SJCRH30 (cell line): ENCODE data around the gene CMTM7. TPM values are rescaled to one million over a fixed set of nuclear protein-coding genes. Genes with fewer than 3 reads are reported as not detected.
"Not testable (repeated sequence)": the region's sequence is repeated elsewhere in the genome, so short reads cannot be mapped to it uniquely, and the experiment has no call there.

ENCODE experiments used
- DNase-seq, 2 experiments: peaks; one replicate each; pipeline ENCODE4 v3.0.0-alpha.2; 2015 to 2020
- H3K27ac ChIP-seq: fragments of 250-450 bp; sonication (Bioruptor Pico); 2 replicates; pipeline ENCODE4 v1.5.1; 2020; ENCODE audit warnings: mild to moderate bottlenecking, moderate library complexity
- H3K27me3 ChIP-seq: fragments of 250-450 bp; sonication (Bioruptor Pico); 2 replicates; pipeline ENCODE4 v1.5.1; 2020; ENCODE audit warnings: mild to moderate bottlenecking, moderate library complexity
- H3K36me3 ChIP-seq: fragments of 250-450 bp; sonication (Bioruptor Pico); 2 replicates; pipeline ENCODE4 v1.5.1; 2020; ENCODE audit warnings: mild to moderate bottlenecking, moderate library complexity
- H3K4me1 ChIP-seq: fragments of 250-450 bp; sonication (Bioruptor Pico); 2 replicates; pipeline ENCODE4 v1.5.1; 2020; ENCODE audit warnings: mild to moderate bottlenecking, moderate library complexity
- H3K4me3 ChIP-seq: fragments of 250-450 bp; sonication (Bioruptor Pico); 2 replicates; pipeline ENCODE4 v1.5.1; 2020; ENCODE audit warnings: mild to moderate bottlenecking, moderate library complexity
- H3K9me3 ChIP-seq: fragments of 250-450 bp; sonication (Bioruptor Pico); replicated peaks from 2 replicates; pipeline ENCODE4 v1.5.1; 2020; ENCODE audit warnings: mild to moderate bottlenecking, moderate library complexity
- total RNA-seq: library from RNA; depleted of rRNA; stranded (reverse); fragments of >200 nt; shearing (Covaris generic); gene quantifications from 2 replicates; pipeline ENCODE4 v1.2.3, GENCODE V29; 2014

The CMTM7 gene
- total RNA-seq, 1 experiment from 2014 or later: 16.3 TPM

DNA sequence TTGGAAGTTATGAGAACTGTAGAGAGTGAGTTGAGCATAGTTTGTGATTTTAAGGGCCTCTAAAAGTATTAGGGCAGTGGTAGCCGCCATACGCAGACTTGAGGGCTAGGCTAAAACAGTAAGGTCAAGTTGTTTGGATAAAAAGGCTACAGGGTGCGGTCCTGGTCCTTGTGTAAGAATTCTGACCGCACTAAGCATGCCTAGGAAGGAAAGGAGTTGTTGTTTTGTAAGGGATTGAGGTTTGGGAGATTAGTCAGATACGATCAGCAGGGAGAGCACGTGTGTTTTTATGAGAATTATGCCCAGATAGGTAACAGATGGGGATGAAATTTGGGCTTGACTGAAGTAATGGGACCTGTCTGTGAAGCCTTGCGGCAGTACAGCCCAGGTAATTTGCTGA, 71.8 kb downstream of the CMTM7 start:
- H3K9me3 ChIP-seq, H3K4me3 ChIP-seq, H3K36me3 ChIP-seq, H3K27ac ChIP-seq, H3K27me3 ChIP-seq, DNase-seq: not testable (repeated sequence)
- H3K4me1 ChIP-seq: peaks cover 15% of the 10 kb centered on the region; the same call in 1 of the 2 replicates

DNA sequence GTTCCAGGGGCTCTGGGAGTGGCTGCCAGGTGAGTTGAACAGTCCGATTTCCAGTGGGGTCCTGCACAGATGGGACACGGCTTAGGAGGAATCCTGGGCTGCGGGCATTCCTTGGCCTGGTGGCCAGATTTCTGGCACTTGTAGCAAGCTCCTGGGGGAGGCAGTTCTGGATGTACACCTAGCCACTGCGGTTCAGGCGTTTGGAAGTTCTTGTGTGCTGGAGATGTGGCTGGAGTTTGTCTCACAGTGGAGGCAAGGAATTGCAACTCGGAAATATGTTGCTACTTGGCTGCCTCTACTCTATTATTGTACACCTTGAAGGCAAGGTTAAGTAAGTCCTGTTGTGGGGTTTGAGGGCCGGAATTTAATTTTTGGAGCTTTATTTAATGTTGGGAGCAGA, 73.1 kb downstream of the CMTM7 start:
- not testable (repeated sequence) for H3K27me3 ChIP-seq, DNase-seq, H3K36me3 ChIP-seq, H3K4me3 ChIP-seq, H3K9me3 ChIP-seq, H3K27ac ChIP-seq
- peaks cover 11% of the 10 kb centered on the region; the same call in 1 of the 2 replicates for H3K4me1 ChIP-seq

DNA sequence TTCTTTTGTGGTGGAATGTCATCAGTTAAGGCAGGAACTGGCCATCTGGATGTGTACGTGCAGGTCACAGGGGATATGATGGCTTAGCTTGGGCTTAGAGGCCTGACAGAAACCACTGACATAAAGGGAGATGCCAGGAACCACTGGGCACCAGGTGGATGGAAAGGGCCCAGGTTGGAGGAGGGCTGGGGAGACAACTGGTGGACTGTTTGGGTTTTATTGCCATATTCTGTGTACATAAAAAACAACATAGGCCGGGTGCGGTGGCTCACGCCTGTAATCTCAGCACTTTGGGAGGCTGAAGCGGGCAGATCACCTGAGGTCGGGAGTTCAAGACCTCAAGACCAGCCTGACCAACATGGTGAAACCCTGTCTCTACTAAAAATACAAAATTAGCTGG, 75.2 kb downstream of the CMTM7 start:
- not testable (repeated sequence) for H3K4me1 ChIP-seq, H3K9me3 ChIP-seq, H3K36me3 ChIP-seq, H3K27me3 ChIP-seq, DNase-seq, H3K4me3 ChIP-seq, H3K27ac ChIP-seq

DNA sequence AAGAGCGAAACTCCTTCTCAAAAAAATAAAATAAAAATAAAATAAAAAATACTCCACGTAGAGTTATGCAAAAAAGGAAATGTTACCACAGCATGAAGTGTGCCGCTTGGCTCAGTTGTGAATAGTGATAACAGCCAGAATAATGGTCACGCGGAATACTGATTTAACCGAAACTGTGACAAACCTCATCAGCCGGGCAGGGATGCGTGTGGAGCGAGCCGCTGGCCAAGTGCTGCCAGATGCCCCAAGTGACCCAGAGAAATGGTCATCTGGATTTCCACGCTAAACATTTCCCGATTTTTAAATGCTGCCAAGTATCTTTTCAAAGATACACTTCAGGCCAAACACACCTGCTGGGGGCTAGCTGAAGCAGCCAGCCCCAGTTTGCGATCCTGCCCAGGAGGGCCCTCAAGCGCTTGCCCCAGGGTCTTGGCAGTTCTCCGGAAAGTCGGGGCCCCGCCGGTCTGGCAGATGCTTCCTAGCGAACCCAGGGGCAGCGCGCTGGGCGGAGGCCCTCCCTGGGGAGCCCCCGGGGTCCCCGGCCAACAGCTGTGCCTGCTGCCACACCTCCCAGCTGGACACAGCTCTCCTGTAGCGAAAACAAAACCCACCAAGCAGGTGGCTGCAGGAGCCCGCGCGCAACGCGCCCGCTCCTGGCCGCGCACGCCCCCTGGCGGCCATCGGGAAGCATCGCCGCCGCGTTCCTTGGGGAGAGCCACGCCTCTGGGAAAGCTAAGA, 75.8 kb downstream of the CMTM7 start:
- no peaks in the 10 kb centered on the region for H3K36me3 ChIP-seq
- H3K4me3 ChIP-seq: no peak overlapping the region
- no peaks in the 10 kb centered on the region for H3K27me3 ChIP-seq
- DNase-seq: peak; percentile 69 to 77
- no peak overlapping the region for H3K27ac ChIP-seq
- no peaks in the 10 kb centered on the region for H3K4me1 ChIP-seq
- no peaks in the 10 kb centered on the region for H3K9me3 ChIP-seq

DNA sequence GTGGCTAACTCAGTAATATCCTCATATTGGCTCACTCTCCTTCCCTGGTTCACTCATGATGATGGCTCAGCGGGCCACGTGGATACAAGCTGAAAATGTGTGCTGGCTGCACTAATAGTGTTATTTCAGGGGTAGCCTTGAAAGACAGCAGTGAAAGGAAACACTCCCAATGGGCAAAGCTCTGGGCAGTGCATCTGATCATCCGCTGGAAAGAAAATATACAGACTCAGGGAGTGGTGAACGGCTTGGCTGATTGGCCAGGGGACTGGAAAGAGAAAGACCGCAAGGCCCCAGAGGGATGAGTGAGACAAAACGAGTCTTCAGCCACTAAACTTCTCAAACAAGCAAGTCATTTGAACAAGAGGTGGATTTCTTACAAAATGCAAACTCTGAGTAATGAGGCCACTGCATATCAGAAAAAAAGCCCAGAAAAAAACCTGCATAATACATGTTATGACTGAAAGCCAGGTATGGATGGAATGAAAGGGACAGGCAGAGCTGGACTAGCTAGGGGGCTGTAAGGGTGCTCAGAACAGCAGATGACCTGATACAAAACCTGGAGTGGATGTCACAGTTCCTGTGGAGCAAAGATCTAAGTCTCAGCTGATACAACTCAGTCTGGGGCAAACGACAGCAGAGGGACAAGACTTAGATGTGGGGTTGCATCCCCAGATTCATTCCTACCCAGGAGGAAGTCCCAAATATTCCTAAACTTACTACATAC, 77.7 kb downstream of the CMTM7 start:
- no peak overlapping the region for H3K4me3 ChIP-seq
- no peaks in the 10 kb centered on the region for H3K4me1 ChIP-seq
- H3K36me3 ChIP-seq: no peaks in the 10 kb centered on the region
- no peaks in the 10 kb centered on the region for H3K27me3 ChIP-seq
- H3K9me3 ChIP-seq: no peaks in the 10 kb centered on the region
- no peak for DNase-seq
- no peak overlapping the region for H3K27ac ChIP-seq

DNA sequence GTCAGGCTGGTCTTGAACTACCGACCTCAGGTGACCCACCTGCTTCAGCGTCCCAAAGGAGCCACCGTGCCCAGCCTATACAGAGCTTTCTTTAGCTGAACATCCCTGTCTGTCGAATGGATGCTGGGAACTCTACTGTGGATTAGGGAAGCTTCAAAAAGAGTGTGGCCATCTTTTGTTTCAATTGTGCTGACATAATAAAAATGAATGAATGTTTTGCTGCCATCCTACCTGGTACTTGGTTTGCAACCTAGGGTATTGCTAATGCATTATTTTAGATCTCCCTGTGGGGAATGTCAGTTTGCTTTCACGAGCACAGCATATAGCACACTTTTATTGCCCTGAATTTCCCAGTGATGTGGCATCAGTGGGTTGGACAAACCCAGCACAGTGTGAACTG, 78.7 kb downstream of the CMTM7 start:
- DNase-seq: no peak
- Histone ChIP-seq H3K27me3 (no peaks in the 10 kb centered on the region), H3K4me1 (no peaks in the 10 kb centered on the region), H3K9me3 (no peaks in the 10 kb centered on the region), H3K27ac (no peak overlapping the region), H3K4me3 (no peak overlapping the region), H3K36me3 (no peaks in the 10 kb centered on the region)

DNA sequence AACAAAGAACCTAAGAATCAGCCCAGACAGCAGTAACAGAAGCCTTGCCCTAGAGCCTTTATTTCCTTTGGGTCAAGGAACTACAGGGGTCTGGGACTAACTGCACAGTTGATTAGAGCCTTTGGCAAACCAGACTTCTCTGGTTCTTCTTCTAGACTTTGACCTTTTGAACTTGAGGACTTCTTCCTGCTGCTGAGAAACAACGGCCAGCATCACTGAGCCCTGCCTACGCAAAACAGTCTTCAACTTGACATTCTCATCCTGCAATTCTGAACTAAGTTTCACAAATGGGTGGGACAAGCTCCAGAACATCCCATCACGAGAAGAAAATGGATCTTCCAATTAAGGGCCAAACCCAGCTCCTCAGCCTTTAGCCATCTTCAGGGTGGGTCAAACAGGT, 79.6 kb downstream of the CMTM7 start:
- H3K4me1 ChIP-seq: no peaks in the 10 kb centered on the region
- H3K27me3 ChIP-seq: no peaks in the 10 kb centered on the region
- H3K4me3 ChIP-seq: no peak overlapping the region
- no peaks in the 10 kb centered on the region for H3K9me3 ChIP-seq
- H3K27ac ChIP-seq: no peak overlapping the region
- DNase-seq: no peak
- no peaks in the 10 kb centered on the region for H3K36me3 ChIP-seq

DNA sequence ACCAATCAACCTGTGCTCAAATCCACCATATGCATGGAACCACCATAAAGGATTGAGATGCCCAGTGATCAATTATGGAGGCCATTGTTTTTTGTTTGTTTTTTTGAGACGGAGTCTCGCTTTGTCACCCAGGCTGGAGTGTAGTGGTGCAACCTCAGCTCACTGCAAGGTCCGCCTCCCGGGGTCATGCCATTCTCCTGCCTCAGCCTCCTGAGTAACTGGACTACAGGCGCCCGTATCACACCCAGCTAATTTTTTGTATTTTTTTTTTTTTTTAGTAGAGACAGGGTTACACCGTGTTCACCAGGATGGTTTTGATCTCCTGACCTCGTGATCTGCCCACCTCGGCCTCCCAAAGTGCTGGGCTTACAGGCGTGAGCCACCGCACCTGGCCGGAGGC, 80.5 kb downstream of the CMTM7 start:
- not testable (repeated sequence) for H3K36me3 ChIP-seq, H3K27ac ChIP-seq, H3K9me3 ChIP-seq, DNase-seq, H3K27me3 ChIP-seq, H3K4me3 ChIP-seq, H3K4me1 ChIP-seq

DNA sequence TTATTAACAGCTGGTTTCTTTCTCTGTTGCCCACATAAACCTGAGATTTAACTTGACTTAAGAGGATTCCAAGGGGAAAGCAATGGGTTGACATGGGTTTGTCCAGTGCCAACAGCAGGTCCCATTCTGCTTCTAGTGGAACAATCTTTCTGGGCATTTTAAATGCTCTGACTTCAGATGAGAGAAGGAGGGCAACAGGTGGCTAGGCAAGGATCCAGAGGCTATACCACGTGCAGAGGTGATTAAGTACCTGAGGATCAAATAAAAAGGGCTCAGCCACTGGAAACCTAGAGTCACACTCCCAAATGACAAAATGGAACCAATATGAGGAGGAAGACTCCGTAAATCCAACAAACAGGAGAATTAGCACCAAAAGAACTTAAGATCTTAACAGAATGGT, 82.5 kb downstream of the CMTM7 start:
- H3K27ac ChIP-seq: no peak overlapping the region
- H3K9me3 ChIP-seq: no peaks in the 10 kb centered on the region
- no peak overlapping the region for H3K4me3 ChIP-seq
- DNase-seq: no peak
- H3K36me3 ChIP-seq: no peaks in the 10 kb centered on the region
- no peaks in the 10 kb centered on the region for H3K4me1 ChIP-seq
- H3K27me3 ChIP-seq: no peaks in the 10 kb centered on the region

DNA sequence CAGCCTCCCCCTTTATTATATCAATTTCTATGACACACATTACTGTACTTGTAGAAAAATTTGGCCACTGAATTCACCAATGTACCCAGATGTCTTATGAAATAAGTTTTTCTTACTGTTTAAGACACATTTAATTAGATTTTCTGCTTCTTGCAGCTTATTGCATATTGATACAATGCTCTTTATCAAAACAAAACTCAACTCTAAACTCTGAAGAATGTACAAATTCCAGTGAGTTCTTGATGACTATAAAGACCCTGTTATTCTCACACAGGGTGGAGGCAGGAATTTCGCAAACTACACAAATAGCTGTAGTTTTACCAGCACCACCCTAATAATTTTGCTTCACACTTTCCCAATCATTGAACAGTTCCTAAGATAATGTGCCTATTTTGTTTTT, 89.0 kb downstream of the CMTM7 start:
- DNase-seq: no peak
- Histone ChIP-seq H3K27me3 (no peaks in the 10 kb centered on the region), H3K27ac (no peak overlapping the region), H3K36me3 (peaks cover 2% of the 10 kb centered on the region; the same call in 1 of the 2 replicates), H3K4me1 (no peaks in the 10 kb centered on the region), H3K4me3 (no peak overlapping the region), H3K9me3 (no peaks in the 10 kb centered on the region)

DNA sequence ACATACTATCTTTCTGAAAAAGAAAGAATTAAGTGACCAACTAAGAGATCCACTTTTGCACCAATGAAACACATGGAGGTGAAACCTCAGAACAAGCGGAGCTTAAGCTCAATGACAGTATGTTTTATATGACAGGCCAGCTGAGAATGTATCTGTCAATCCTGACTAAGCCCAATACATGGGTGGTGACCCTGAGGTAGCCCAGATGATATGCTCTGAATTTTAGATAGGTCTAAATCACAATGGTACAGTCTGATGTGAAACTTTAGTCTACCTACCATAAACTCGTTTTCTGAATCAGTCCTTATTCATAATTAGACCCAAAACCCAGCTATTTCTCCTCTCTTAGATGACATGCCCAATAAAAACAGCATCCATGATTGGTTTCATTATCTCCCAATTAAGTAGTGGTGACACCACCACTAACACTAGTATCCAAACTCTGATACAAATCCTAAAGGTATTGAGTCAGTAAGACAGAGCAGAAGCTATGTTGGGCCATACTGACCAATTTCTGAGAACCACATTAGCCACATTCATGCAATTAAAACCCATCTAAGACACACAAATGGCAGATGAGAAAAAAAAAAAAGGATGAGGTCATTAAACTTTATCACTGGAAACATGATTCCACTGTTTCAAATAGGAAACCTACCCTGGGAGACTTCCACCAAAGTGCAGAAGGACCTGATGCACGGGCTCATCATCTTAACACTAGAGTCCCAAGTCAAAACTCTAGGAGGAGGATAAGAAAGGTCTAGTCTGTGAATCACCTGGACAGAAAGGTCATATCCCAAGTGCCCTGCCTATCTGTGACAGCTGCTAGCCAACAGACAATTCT, 90.4 kb downstream of the CMTM7 start:
- no peak overlapping the region for H3K27ac ChIP-seq
- no peaks in the 10 kb centered on the region for H3K4me1 ChIP-seq
- peaks cover 2% of the 10 kb centered on the region; the same call in 1 of the 2 replicates for H3K36me3 ChIP-seq
- H3K9me3 ChIP-seq: no peaks in the 10 kb centered on the region
- DNase-seq: no peak
- no peak overlapping the region for H3K4me3 ChIP-seq
- no peaks in the 10 kb centered on the region for H3K27me3 ChIP-seq

DNA sequence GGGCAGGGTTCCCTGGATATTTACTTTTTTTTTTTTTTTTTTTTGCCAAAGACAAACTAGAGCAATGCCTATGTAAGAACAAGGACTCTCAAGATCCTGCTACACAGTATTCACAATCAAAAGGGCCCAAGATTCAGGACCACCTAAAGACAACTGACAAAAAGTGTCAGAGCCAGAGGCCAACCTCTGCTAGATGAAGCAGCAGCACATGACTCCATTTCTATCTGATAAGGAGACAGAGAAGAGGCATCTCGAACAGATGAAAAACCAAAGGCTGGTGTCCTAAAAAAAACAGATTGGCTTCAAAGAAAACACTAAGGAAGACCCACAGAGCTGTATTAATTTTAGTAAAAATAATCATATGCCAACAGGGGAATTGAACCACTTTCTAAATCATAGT, 91.0 kb downstream of the CMTM7 start:
- Histone ChIP-seq H3K4me3 (no peak overlapping the region), H3K4me1 (no peaks in the 10 kb centered on the region), H3K9me3 (no peaks in the 10 kb centered on the region), H3K36me3 (peaks cover 2% of the 10 kb centered on the region; the same call in 1 of the 2 replicates), H3K27ac (no peak overlapping the region), H3K27me3 (no peaks in the 10 kb centered on the region)
- DNase-seq: no peak

DNA sequence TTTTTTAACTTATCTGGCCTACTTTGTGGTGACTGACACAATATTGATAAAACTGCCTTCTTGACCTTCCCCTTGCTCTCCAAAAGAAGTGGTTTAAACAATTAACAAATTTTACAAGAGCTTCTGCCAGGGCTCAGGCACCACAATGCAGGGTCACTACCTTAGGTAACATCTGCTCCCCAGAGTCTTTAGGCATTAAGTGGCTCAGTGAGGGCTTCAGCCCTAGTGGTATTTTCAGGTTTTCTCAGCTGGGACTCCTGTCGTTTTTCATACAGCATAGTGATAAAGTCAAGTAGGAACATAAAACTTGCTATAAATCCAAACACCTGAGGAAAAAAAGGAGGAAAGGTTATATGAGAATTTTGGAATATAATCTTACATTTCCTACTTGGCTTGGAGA, 92.1 kb downstream of the CMTM7 start:
- no peaks in the 10 kb centered on the region for H3K9me3 ChIP-seq
- no peak overlapping the region for H3K4me3 ChIP-seq
- H3K27me3 ChIP-seq: no peaks in the 10 kb centered on the region
- peaks cover 2% of the 10 kb centered on the region; the same call in 1 of the 2 replicates for H3K36me3 ChIP-seq
- H3K27ac ChIP-seq: no peak overlapping the region
- DNase-seq: no peak
- no peaks in the 10 kb centered on the region for H3K4me1 ChIP-seq

DNA sequence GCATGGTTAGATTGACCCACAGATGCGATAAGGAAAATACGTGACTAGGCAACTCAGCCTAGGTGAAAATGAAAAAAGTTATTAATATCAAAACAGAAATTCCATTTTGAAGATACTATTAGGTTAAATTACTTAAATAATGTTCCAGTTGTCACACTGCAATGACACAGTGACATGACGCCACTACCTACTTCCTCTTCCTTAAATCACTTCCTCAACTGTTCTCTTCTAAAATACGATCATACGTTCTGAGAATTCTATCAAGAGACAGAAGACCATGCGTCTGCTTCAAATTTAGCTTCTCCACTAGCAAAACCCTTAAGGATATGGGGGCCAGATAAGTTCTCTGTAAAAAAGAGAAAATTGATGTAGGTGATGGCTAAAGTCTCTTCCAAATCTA, 92.8 kb downstream of the CMTM7 start:
- Histone ChIP-seq H3K36me3 (peaks cover 2% of the 10 kb centered on the region; the same call in 1 of the 2 replicates), H3K9me3 (no peaks in the 10 kb centered on the region), H3K27me3 (no peaks in the 10 kb centered on the region), H3K27ac (no peak overlapping the region), H3K4me3 (no peak overlapping the region), H3K4me1 (no peaks in the 10 kb centered on the region)
- DNase-seq: no peak
